Urothelium cell line (cell line): ENCODE measurements around the gene NUF2.

Experiments
- DNase-seq: peaks from one replicate; pipeline ENCODE4 v3.0.0; 2011; ENCODE audit warnings: low spot score, mixed read lengths
- FAIRE-seq: peaks from 2 replicates; lab custom pipeline; 2011; peaks lifted over from hg19 to GRCh38; lab: Jason Lieb, UNC

NUF2 gene

DNA sequence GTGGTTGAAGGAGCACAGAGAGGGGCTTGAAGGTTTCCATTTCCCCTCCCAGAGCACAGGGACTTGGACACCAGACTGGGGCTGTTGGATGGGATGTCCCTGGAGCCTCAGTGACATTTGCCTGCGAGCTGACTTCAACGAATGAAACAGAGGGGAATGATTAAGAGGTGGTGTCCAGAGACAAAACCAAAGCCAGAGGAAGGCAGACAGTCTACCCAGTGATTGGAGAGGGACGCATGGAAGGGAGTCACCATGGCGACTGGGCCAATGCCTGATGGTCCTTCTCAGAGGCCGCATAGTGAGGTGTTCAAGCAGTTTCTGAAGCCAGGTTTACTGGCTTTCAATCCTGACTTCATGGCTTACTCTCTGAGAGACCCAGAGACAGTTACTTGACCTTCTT is 77.2 kb downstream of the NUF2 start:
- FAIRE-seq (no peak), DNase-seq (no peak)

DNA sequence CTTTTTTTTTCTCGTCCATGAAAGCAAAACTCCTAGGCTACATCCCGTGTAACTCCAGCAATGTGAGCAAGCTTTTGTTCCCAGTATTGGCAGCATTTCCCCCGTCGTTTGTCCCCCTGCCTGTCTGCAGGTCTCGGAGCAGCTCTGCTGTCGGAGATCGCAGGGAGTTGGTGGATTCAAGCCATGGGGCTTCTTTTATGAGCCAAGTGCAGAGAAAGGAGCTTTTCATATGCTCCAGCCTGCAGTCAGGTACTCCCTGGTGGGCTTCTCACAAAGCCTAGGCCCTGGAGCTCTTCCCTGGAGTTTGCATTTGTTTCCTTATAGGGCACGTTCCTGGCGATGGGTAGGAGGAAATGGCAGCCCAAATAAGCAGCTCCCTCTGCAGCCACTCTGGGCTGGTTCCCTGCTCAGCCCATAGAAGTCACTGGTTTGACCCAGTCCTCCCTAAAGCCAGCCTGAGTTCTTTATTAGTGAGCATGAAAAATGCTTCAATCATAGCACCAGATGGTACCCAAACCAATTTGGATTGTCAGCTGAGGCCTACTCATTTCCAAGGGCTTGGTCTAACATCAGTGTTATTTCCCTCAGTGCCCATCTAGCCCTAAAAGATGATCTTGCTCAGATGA is 78.3 kb downstream of the NUF2 start:
- FAIRE-seq (no peak), DNase-seq (no peak)

DNA sequence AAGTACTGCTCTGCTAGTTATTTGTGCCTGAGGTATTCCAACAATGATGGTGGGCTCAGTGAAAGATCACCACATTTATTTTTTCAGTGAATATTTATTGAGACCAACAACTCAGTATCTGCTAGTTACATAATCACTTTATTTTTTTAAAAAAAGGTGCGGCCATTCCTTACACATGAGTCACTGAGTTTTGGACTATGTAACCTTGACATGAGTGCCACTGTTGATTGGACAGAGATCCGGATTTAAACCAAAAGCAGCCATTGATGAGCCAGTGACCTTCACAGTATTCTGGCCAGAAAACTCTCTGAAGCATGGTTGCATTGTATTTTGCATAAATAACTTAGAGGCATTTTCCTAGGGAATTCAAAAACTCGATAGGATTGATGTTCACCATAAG is 79.5 kb downstream of the NUF2 start:
- DNase-seq: peak; percentile 60
- no peak for FAIRE-seq
